Umbilical cord (tissue), 2 donors: ENCODE data around the gene RALGAPA1. TPM values are rescaled to one million over a fixed set of nuclear protein-coding genes. Genes with fewer than 3 reads are reported as not detected.
"Not testable (repeated sequence)": the region's sequence is repeated elsewhere in the genome, so short reads cannot be mapped to it uniquely, and the experiment has no call there.

ENCODE experiments used
- DNase-seq: peaks from one replicate; pipeline ENCODE4 v3.0.0-alpha.2; 2015; ENCODE audit warnings: low spot score
- total RNA-seq: library from RNA; depleted of rRNA; stranded (reverse); fragments of >200 nt; gene quantifications from one replicate; pipeline ENCODE4 v1.2.3, GENCODE V29; 2014; ENCODE audit warnings: low replicate concordance; ENCODE audit not compliant: insufficient read depth

Gene RALGAPA1
- total RNA-seq, result 69.1 TPM

DNA sequence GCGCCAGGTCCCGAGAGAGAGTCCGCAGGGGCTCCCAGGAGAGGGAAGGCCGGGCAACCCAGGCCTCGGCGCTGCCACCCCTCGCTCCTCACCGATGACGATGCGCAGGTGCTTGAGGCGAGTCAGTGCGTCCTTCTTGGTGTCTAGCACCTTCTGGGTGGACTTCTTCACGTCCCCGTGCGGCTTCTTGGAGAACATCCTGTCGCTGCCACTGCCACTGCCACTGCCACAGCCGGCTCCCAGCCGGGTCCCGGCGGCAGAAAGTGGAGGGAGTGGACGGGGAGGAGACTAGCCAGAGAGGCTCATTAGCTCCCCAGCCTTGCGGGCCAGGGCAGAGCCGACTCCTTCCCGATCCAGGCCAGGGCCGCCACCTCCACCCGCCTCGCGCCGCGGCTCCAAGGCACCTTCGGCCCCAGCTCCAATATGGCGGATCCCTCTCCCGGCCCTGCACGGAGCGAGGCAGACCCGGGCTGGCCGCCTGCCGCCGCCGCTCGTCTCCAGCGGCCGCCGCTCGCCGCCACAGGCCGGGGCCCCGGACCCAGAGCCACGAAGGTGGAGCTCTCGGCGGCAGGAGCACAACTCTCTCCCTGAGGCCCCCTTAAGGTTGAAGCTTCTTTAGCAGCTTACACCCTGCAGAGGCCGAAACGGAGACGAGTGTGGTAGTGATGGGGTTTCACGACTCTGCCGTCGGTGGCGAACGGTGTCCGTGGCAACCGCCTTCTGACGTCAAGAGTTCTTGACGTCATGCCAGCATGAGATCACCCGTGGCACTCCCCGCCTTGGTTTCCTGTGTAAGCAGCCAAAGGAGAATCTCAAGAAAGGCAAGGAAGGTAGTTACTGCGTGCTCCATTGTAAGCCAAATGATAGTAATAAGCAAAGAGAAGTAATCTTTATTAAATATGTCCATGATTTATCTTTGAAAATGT, at the start of gene RALGAPA1:
RALGAPA1 (minus strand) TSS at position 658 of the 926 bp plus-strand sequence; CDS start at position 198, 460 bp downstream.
- peak; percentile 98 for DNase-seq

DNA sequence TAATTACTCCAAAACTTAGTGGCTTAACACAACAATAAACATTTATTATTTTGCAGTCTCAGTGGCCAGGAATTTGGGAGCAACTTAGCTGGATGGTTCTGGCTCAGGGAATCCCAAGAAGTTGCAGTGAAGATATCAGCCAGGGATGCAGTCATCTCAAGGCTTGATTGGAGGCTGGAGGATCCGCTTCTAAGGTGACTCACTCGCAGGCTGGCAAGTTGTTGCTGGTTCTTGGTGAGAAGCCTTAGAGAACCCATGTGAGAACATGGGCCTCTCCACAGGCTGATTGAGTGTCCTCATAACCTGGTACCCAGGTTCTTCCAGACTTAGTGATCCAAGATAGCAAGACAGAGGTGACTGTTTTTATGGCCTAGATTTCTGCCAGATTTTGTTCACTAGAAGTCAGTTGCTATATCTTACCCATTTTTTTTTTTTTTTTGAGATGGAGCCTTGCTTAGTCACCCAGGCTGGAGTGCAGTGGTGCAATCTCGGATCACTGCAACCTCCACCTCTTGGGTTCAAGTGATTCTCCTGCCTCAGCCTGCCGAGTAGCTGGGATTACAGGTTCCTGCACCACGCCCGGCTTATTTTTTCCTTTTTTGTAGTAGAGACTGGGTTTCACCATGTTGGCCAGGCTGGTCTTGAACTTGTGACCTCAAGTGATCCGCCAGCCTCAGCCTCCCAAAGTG, 49.6 kb upstream of the RALGAPA1 start:
- DNase-seq, result no peak

DNA sequence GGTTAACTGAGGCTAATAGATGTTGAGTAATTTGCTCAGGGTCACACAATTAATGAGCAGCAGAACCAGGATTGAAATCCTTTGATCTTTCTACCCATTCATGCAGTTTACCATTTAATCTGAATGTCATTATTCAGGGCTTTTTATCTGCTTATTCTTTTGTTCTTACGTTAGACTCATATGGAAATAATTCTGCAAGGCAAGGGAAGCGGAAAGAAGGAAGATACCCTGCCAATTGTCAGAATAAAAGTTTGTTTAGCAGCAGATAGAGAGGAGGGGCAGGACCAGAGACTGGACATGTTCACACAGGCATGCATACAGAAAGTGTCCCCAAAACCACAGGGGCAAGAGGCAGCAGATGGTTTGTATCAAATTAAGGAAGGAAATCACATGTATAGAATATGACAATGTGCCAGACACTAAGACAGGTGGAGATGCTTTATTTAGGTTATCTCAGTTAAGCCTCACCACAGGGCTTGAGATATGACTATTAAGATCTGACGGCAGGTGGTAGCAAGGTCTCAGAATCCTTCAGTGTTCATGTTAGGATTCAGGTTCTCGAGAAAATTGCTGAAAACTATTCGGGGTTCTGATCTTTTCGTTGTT, 46.9 kb upstream of the RALGAPA1 start:
- DNase-seq, result no peak

DNA sequence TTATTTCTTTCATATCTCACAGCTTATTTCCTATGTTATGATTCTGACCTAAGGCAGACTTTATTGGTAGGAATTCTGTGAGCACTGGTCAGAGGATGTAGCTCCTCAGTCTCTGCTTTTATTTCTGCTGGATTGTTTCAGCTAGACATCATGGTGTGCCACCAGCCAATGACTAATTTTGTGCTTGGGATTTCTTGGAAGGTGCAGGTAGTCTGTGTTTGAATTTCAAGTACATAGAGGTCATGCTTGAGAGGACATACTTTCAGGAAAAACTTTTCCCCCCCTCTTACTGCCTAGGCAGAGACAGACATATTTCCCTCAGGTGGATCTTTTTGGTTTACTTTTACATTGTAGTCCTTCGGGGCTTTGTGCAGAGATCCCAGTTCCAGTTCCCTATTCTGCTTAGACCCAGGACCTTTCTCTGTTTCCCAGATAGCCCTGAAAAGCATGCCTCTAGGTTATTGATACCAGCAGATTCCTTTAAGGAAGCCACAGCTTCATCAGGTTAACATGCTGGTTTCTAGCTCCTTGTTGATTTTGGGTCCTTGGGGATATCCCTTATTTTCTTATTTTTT, 45.7 kb upstream of the RALGAPA1 start:
- DNase-seq, result no peak

DNA sequence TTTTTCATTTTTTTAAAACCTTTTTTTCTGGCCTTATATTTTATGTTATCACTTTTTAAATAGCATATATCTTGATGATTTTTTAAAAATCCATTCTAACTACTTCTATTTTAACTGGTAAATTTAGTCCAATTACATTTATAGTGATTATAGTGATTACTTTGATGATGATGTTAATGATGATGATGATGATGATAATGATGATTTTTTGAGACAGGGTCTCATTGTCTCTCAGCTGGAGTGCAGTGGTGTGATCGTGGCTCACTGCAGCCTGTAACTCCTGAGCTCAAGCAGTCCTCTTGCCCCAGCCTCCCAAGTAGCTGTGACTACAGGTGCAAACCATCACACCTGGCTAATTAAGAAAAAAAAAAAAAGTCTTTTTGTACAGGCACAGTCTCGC, 44.1 kb upstream of the RALGAPA1 start:
- no peak for DNase-seq

DNA sequence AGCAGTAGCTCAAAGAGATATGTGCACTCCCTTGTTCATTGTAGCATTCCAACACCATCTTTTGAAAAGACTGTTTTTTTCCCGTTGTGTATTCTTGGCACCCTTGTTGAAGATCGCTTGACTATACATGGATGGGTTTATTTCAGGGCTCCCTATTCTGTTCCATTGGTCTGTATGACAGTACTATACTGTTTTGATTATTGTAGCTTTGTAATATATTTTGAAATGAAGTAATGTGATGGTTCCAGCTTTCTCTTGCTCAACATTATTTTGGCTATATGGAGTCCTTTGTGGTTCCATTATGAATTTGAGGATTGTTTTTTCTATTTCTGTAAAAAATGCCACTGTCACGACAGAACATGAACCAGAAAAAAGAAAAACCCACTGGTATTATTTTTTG, 42.7 kb upstream of the RALGAPA1 start:
- no peak for DNase-seq

DNA sequence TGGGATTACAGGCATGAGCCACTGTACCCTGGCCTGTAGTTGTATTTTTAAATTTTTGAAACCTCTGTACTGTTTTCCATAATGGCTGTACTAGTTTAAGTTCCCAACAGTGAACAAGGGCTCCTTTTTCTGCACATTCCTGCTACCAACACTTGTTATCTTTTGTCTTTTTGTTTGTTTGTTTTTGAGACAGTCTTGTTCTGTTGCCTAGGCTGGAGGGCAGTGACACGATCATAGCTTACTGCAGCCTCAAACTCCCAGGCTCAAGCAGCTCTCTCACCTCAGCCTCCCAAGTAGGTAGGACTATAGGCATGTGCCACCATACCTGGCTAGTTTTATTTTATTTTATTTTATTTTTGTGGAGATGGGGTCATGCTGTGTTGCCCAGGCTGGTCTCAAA, 40.0 kb upstream of the RALGAPA1 start:
- DNase-seq, result no peak

DNA sequence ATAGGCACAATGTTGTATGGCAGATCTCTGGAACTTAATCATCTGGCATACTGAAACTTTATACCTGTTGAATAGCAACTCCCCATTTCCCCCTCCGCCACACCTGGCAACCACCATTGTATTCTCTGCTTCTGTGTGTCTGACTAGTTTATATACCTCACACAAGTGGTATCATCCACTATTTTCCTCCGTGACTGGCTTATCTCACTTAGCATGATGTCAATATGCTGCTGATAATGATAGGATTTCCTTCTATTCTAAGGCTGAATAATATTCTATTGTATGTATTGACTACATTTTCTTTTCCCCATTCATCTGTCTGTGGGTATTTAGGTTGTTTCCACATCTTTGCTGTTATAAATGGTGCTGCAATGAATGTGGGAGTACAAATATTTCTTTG, 38.5 kb upstream of the RALGAPA1 start:
- DNase-seq, result no peak

DNA sequence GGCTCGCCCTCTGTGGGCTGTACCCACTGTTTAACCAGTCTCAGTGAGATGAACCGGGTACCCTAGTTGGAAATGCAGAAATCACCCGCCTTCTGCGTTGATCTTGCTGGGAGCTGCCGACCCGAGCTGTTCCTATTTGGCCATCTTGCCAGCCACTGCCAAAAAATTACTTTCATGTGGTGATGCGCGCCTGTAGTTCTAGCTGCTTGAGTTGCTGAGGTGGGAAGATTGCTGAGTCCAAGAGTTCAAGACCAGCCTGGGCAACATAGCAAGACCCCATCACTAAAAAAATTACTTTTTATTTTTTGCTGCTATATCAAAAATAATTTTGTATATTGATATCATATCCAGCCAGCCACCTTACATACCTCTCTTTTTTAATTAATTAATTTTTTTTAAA, 35.4 kb upstream of the RALGAPA1 start:
- DNase-seq, result no peak

DNA sequence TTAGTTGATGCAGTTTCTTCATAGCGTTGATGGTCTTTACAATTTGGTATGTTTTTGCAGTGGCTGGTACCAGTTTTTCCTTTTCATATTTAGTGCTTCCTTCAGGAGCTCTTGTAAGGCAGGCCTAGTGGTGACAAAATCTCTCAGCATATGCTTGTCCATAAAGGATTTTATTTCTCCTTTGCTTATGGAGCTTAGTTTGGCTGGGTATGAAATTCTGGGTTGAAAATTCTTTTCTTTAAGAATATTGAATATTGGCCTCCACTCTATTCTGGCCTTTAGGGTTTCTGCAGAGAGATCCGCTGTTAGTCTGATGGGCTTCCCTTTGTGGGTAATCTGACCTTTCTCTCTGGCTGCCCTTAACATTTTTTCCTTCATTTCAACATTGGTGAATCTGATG, 33.1 kb upstream of the RALGAPA1 start:
- DNase-seq, result not testable (repeated sequence)

DNA sequence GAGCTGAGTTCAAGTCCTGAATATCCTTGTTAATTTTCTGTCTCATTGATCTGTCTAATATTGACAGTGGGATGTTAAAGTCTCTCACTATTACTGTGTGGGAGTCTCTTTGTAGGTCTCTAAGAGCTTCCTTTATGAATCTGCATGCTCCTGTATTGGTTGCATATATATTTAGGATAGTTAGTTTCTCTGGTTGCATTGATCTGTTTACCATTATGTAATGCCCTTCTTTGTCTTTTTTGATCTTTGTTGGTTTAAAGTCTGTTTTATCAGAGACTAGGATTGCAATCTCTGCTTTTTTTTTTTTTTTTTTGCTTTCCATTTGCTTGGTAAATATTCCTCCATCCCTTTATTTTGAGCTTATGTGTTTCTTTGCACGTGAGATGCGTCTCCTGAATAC, 32.6 kb upstream of the RALGAPA1 start:
- not testable (repeated sequence) for DNase-seq

DNA sequence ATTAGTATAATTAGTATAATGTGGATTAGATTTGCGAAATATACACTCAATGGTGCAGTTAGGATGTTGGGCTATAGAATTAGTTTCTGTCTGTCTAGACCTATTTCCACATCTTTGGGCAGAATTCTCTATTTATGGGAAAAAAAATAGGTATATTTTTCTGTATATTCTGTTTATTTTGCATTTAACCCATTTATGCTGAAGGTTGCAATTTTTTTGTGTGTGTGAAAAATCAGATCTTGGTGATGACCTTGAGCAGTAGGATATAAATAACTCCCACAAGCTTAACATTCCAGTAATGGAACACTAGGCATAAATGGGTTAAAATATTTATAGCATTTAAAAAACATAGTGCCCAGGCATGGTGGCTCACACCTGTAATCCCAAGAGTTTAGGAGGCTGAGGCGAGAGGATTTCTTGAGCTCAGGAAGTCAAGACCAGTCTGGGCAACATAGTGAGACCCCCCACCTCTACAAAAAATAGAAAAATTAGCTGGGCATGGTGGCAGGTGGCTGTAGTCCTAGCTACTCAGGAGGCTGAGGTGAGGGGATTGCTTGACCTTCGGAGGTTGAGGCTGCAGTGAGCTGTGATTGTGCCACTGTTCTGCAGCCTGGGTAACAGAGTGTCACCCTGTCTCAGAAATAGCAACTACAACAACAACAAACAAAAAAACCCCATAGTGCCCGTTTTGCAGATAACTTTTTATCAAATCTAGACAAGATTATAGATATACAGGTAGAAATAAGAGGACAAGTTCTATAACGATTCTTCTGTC, 26.3 kb upstream of the RALGAPA1 start:
- no peak for DNase-seq

DNA sequence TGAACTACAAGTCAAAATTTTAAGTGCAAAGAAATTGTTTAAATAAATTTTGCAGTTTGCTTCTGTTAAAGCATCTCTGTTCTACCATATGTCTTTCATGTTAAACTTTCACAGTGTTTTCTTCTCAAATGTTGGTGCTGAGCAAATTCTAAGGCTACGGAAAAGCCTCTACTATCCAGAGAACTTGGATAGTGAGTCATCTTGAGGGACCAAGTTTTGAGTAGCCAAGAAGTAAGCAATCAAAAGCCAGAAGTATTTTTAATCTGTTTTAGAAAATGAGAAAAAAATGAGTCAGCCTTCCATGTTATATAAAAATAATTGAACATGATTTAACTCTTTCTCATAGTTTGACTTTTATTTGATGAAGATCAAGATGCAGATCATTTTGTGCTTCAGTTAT, 20.4 kb upstream of the RALGAPA1 start:
- DNase-seq, result no peak

DNA sequence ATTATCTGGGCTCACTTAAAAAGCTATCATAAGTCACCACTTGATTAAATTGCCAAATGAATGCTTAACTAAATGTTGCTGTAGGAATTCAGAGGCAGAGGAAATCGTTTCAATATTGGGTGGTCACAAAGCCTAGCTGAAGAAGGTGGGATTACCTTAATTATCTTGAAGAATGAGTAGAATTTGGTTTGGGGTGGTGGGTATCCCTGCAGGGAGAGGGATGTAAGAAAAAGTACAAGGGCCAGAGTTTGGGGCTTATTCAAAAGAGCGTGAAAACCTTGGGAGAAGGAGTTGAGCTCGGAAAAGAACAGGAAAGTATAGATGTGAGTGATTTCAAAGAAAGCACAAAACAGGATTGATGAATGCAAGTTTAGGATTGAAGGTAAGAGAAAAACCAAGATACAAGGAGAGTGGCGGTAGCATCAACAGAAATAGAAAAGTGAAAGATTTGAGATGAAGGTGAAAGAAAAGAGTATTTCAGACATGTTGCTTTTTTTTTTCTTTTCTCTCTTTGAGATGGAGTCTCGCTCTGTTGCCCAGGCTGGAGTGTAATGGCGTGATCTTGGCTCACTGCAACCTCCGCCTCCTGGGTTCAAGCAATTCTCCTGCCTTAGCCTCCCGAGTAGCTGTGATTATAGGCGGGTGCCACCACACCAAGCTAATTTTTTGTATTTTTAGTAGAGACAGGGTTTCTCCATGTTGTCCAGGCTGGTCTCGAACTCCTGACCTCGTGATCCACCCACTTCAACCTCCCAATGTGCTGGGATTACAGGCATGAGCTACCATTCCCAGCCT, 18.8 kb upstream of the RALGAPA1 start:
- DNase-seq, result no peak

DNA sequence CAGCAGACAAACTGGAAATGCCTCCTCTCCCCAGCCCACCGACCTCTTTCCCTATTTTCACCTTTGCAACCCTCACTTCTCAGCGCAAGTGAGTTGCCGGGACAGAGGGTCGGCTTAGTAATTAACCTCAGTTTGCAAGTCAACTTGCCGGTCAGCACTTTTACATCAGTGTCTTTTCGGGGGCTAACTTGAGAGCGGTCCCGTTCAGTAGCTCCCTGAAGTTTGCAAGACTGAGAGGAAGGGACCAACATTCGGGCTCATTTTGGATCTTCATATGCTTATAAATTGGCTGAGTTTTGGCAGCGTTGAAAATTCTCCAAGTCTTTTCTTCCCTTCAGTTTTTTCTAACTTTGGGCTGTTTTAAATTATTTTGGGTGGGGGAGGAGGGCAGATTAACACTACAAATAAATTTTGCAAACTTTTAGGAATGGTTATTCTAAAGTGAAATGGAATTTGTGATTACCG, 17.9 kb upstream of the RALGAPA1 start:
- no peak for DNase-seq

DNA sequence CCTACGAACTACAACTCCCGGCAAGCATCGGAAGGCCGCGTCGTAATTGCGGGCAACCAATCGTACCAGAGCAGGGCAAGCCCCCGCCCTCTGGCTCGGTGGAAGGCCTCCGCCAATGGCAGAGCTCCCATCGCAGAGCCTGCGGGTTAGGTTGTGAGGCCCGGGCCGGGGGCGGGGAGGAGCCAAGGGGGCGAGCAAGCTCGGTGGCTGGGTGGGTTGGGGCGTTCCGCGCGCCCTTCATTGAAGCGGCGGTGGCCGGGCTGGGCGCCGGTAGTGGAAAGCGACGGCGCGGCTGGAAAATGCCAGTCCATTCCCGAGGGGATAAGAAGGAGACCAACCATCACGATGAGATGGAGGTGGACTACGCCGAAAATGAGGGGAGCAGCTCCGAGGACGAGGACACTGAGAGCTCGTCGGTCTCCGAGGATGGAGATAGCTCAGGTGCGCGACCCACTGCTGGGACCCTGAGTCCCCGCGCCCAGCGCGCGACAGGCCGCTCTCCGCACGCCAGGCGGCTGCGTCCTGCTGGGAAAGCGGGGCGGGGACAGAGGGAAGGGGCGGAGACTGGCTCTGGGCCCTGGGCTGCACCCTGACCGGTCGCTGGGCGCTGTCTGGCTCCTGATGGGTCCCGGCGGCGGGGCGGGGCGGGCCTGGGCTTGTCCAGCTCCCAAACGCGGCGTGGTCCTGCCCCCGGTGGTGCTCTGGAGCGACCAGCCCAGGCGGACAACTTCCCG, 17.3 kb upstream of the RALGAPA1 start, which contains the start of gene BRMS1L:
BRMS1L (plus strand) TSS at position 121 of the 734 bp plus-strand sequence; CDS start at position 300, 179 bp downstream.
- DNase-seq, result peak; percentile 100

DNA sequence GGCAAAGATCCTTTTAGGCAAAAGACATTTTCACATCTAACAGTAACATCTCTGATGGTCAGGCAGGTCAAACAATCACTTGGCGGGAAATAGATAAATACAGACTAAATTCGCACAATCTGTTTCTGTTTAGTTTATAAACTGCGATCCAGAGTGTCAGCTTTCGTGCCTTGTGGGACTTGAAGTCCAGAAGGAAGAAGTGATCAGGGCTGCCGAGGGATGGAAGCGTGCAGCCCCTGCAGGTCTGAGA, 16.8 kb upstream of the RALGAPA1 start:
- no peak for DNase-seq

DNA sequence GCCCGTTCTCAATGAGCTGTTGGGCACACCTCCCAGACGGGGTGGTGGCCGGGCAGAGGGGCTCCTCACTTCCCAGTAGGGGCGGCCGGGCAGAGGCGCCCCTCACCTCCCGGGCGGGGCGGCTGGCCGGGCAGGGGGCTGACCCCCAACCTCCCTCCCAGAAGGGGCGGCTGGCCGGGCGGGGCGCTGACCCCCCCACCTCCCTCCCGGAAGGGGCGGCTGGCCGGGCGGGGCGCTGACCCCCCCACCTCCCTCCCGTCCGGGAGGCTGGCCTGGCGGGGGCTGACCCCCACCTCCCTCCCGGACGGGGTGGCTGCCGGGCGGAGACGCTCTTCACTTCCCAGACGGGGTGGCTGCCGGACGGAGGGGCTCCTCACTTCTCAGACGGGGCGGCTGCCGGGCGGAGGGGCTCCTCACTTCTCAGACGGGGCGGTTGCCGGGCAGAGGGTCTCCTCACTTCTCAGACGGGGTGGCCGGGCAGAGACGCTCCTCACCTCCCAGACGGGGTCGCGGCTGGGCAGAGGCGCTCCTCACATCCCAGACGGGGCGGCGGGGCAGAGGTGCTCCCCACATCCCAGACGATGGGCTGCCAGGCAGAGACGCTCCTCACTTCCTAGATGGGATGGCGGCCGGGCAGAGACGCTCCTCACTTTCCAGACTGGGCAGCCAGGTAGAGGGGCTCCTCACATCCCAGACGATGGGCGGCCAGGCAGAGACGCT, 15.5 kb upstream of the RALGAPA1 start:
- not testable (repeated sequence) for DNase-seq

DNA sequence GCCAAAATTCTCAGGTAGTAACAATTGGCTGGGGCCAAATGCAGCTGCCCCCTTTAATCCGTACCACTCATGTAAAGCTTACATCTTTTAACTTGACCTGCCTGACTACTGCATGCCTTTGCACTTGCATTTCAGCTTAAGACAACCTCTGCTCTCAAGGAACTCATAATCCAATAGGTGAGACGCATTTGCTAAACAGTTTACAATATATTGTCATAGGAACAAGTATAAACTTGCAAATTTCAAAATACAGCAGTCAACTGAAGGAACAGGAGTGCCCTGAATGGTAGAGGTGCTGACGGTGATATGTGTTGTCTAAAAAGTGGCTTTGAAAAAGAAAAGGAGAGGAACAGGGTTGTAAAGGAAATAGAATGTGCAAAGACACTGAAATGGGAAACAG, 13.4 kb upstream of the RALGAPA1 start:
- DNase-seq, result no peak
